DLD1 (cell line): Measurements from ENCODE around the gene OR14A2.
"Not testable (repeated sequence)": the region's sequence is repeated elsewhere in the genome, so short reads cannot be mapped to it uniquely, and the experiment has no call there.

Experiments
- in situ Hi-C: cut with HindIII; loops from 2 replicates; pipeline ENCODE4 v1.10.0; 2017; ENCODE audit warnings: low sequenced_read_pairs

Gene OR14A2

GRCh38 chr1:247748041-247748440 lies at the start of gene OR14A2:
OR14A2 (minus strand) TSS chr1:247748141.
- in situ Hi-C loops: no loop called here

- in situ Hi-C loops: no loop called here
Measured at GRCh38 chr1:247797518-247797917, 49.6 kb upstream of the OR14A2 start.

- in situ Hi-C loops: no loop called here
Measured at GRCh38 chr1:247769603-247770002, 21.7 kb upstream of the OR14A2 start.

- in situ Hi-C loops: no loop called here
Measured at GRCh38 chr1:247760456-247760855, 12.5 kb upstream of the OR14A2 start, which contains the start of gene OR1C1. OR1C1 (minus strand) TSS chr1:247760556; CDS start chr1:247758406, 2,150 bp downstream.

- in situ Hi-C loops: not testable (repeated sequence)
Measured at GRCh38 chr1:247754311-247754710, 6.4 kb upstream of the OR14A2 start.

- in situ Hi-C loops: no loop called here
Measured at GRCh38 chr1:247749870-247750269, 1.9 kb upstream of the OR14A2 start.

- in situ Hi-C loops: no loop called here
Measured at GRCh38 chr1:247747616-247748015, 325 bp downstream of the OR14A2 start.

- in situ Hi-C loops: no loop called here
Measured at GRCh38 chr1:247746391-247746935, 1.5 kb downstream of the OR14A2 start.

GRCh38 chr1:247742215-247742760 lies 5.7 kb downstream of the OR14A2 start:
- in situ Hi-C loops: not testable (repeated sequence)

GRCh38 chr1:247741756-247742155 lies 6.2 kb downstream of the OR14A2 start:
- in situ Hi-C loops: no loop called here

GRCh38 chr1:247740721-247741120 lies 7.2 kb downstream of the OR14A2 start:
- in situ Hi-C loops: no loop called here

GRCh38 chr1:247738315-247738714 lies 9.6 kb downstream of the OR14A2 start, which contains the start of gene OR14K1:
OR14K1 (plus strand) TSS chr1:247738615; CDS start chr1:247738615, 0 bp downstream.
- in situ Hi-C loops: no loop called here

- in situ Hi-C loops: no loop called here
Measured at GRCh38 chr1:247721222-247721621, 26.7 kb downstream of the OR14A2 start.

- in situ Hi-C loops: no loop called here
Measured at GRCh38 chr1:247716546-247716945, 31.4 kb downstream of the OR14A2 start, which contains the start of gene OR6F1. OR6F1 (minus strand) TSS chr1:247716646; CDS start chr1:247712755, 3,891 bp downstream.

- in situ Hi-C loops: no loop called here
Measured at GRCh38 chr1:247713753-247714152, 34.2 kb downstream of the OR14A2 start.

- in situ Hi-C loops: not testable (repeated sequence)
Measured at GRCh38 chr1:247710681-247711080, 37.3 kb downstream of the OR14A2 start.

GRCh38 chr1:247701338-247701737 lies 46.6 kb downstream of the OR14A2 start:
- in situ Hi-C loops: no loop called here

GRCh38 chr1:247681288-247681897 lies 66.5 kb downstream of the OR14A2 start:
- in situ Hi-C loops: no loop called here

GRCh38 chr1:247680171-247680570 lies 67.8 kb downstream of the OR14A2 start:
- in situ Hi-C loops: no loop called here

GRCh38 chr1:247679639-247680038 lies 68.3 kb downstream of the OR14A2 start, which contains the start of gene OR13G1:
OR13G1 (minus strand) TSS chr1:247679739; CDS start chr1:247673041, 6,698 bp downstream.
- in situ Hi-C loops: no loop called here
